ENCODE measurements around the gene DDC.

The DDC gene

GRCh38 chr7:50446542-50446960 is 118.7 kb downstream of the DDC start:
- no peak for DNase-seq (ENCODE audit: extremely low spot score)
- ChIA-PET POLR2A (no interaction called here), CTCF (interaction anchor here (1.4 to 1.9 kb wide), 5 partner anchors 9 to 271 kb away, joined by 3 to 8 read pairs (median 6); no protein-coding TSS in a partner anchor)
- no peak for TF ChIP-seq CTCF (IDR thresholded peaks at IDR 0.05; ENCODE audit: control extremely low read depth, extremely low read depth, low read depth, missing control alignments)

- ChIA-PET POLR2A (no interaction called here), CTCF (interaction anchor here (1.5 to 2.9 kb wide), 3 partner anchors 11 to 18 kb away, joined by 3 to 10 read pairs (median 6); no protein-coding TSS in a partner anchor)
- no peak for DNase-seq (ENCODE audit: extremely low spot score)
- no peak for TF ChIP-seq CTCF (IDR thresholded peaks at IDR 0.05; ENCODE audit: control extremely low read depth, extremely low read depth, low read depth, missing control alignments)
These were observed 128.9 kb downstream of the DDC start for GRCh38 chr7:50436133-50436806.

- ChIA-PET POLR2A (no interaction called here), CTCF (interaction anchor here (1.5 to 2.7 kb wide), 2 partner anchors 11 to 14 kb away, joined by 4 to 16 read pairs; no protein-coding TSS in a partner anchor)
- DNase-seq (ENCODE audit: extremely low spot score): no peak
- TF ChIP-seq CTCF (IDR thresholded peaks at IDR 0.05; ENCODE audit: control extremely low read depth, extremely low read depth, low read depth, missing control alignments): no peak
These were observed 133.4 kb downstream of the DDC start for GRCh38 chr7:50431722-50432305.

- POLR2A ChIA-PET: no interaction called here
- CTCF ChIA-PET: interaction anchor here (2.7 kb wide), 1 partner anchor 14 kb away, joined by 16 read pairs; no protein-coding TSS in a partner anchor
- DNase-seq (ENCODE audit: extremely low spot score): no peak
- TF ChIP-seq CTCF (IDR thresholded peaks at IDR 0.05; ENCODE audit: control extremely low read depth, extremely low read depth, low read depth, missing control alignments): no peak
These were observed 133.9 kb downstream of the DDC start for GRCh38 chr7:50431316-50431715.

- TF ChIP-seq CTCF (IDR thresholded peaks at IDR 0.05; ENCODE audit: control extremely low read depth, extremely low read depth, low read depth, missing control alignments): no peak
- POLR2A ChIA-PET: no interaction called here
- CTCF ChIA-PET: interaction anchor here (1.2 to 6.5 kb wide), 4 partner anchors 10 to 223 kb away, joined by 3 to 61 read pairs (median 12); no protein-coding TSS in a partner anchor
- DNase-seq (ENCODE audit: extremely low spot score): no peak
These were observed 136.3 kb downstream of the DDC start for GRCh38 chr7:50428911-50429310.

- TF ChIP-seq CTCF (IDR thresholded peaks at IDR 0.05; ENCODE audit: control extremely low read depth, extremely low read depth, low read depth, missing control alignments): no peak
- CTCF ChIA-PET: interaction anchor here (1.0 to 6.5 kb wide), 7 partner anchors 10 to 222 kb away, joined by 3 to 61 read pairs (median 5); no protein-coding TSS in a partner anchor
- DNase-seq (ENCODE audit: extremely low spot score): no peak
- POLR2A ChIA-PET: no interaction called here
These were observed 137.7 kb downstream of the DDC start for GRCh38 chr7:50427518-50427917.
